Astrocyte (in vitro differentiated cells and primary cell): ENCODE measurements around the gene ARHGAP19. TPM values are rescaled to one million over a fixed set of nuclear protein-coding genes. Genes with fewer than 3 reads are reported as not detected.

Experiments
- DNase-seq: peaks from one replicate; pipeline ENCODE4 v3.0.0-alpha.2; 2010; ENCODE audit warnings: low read depth
- FAIRE-seq: peaks from 2 replicates; lab custom pipeline; 2011; peaks lifted over from hg19 to GRCh38; lab: Jason Lieb, UNC
- H2AFZ ChIP-seq: 2 replicates; pipeline ENCODE4 v1.6.0; 2012; ENCODE audit warnings: low read depth, low read length, inconsistent platforms
- H3K27ac ChIP-seq: 2 replicates; pipeline ENCODE4 v1.5.1; 2011; ENCODE audit warnings: low read depth, low read length, inconsistent platforms
- H3K27me3 ChIP-seq: 2 replicates; pipeline ENCODE4 v1.6.0; 2011; ENCODE audit warnings: low read length, inconsistent platforms; ENCODE audit not compliant: insufficient read depth
- H3K36me3 ChIP-seq: 2 replicates; pipeline ENCODE4 v1.5.1; 2011; ENCODE audit warnings: low read length, inconsistent platforms; ENCODE audit not compliant: insufficient read depth
- H3K4me1 ChIP-seq: 2 replicates; pipeline ENCODE4 v1.5.1; 2011; ENCODE audit warnings: low read length, inconsistent platforms; ENCODE audit not compliant: insufficient read depth
- H3K4me2 ChIP-seq: 2 replicates; pipeline ENCODE4 v1.6.0; 2012; ENCODE audit warnings: low read length, inconsistent platforms
- H3K4me3 ChIP-seq: 2 replicates; pipeline ENCODE4 v1.5.1; 2011; ENCODE audit warnings: low read depth, mild to moderate bottlenecking, low read length, inconsistent platforms; ENCODE audit not compliant: insufficient read depth
- H3K79me2 ChIP-seq: 2 replicates; pipeline ENCODE4 v1.6.0; 2012; ENCODE audit warnings: mild to moderate bottlenecking, low read length, inconsistent platforms; ENCODE audit not compliant: insufficient read depth
- H3K9ac ChIP-seq: 2 replicates; pipeline ENCODE4 v1.6.0; 2012; ENCODE audit warnings: mild to moderate bottlenecking, low read length, inconsistent platforms
- H3K9me3 ChIP-seq: 2 replicates; pipeline ENCODE4 v1.5.1; 2012; ENCODE audit warnings: low read depth, mild to moderate bottlenecking, low read length, inconsistent platforms; ENCODE audit not compliant: insufficient read depth
- H4K20me1 ChIP-seq: 2 replicates; pipeline ENCODE4 v1.6.0; 2012; ENCODE audit warnings: low read length, inconsistent platforms; ENCODE audit not compliant: insufficient read depth
- H3K27ac Mint-ChIP-seq: one replicate; pipeline ENCODE4 v1.8.0; 2021; ENCODE audit warnings: mild to moderate bottlenecking, mixed read lengths; ENCODE audit not compliant: unreplicated experiment
- H3K27me3 Mint-ChIP-seq: one replicate; pipeline ENCODE4 v1.8.0; 2021; ENCODE audit warnings: low read depth, mixed read lengths; ENCODE audit not compliant: unreplicated experiment
- H3K36me3 Mint-ChIP-seq: one replicate; pipeline ENCODE4 v1.8.0; 2021; ENCODE audit warnings: low read depth, mixed read lengths; ENCODE audit not compliant: unreplicated experiment
- H3K4me1 Mint-ChIP-seq: one replicate; pipeline ENCODE4 v1.8.0; 2021; ENCODE audit warnings: low read depth, mixed read lengths; ENCODE audit not compliant: unreplicated experiment
- H3K4me3 Mint-ChIP-seq: one replicate; pipeline ENCODE4 v1.8.0; 2021; ENCODE audit warnings: mild to moderate bottlenecking, moderate library complexity, mixed read lengths; ENCODE audit not compliant: unreplicated experiment
- H3K9me3 Mint-ChIP-seq: one replicate; pipeline ENCODE4 v1.8.0; 2021; ENCODE audit warnings: mild to moderate bottlenecking, mixed read lengths; ENCODE audit not compliant: unreplicated experiment
- CTCF ChIP-seq: IDR thresholded peaks from 2 replicates; pipeline ENCODE4 v1.5.1; 2011; ENCODE audit warnings: low read depth, mild to moderate bottlenecking, inconsistent platforms, low read length, moderate library complexity; ENCODE audit not compliant: insufficient read depth
- EZH2 ChIP-seq: IDR thresholded peaks from 2 replicates; pipeline ENCODE4 v1.6.1; 2012; ENCODE audit warnings: mild to moderate bottlenecking, low read length, inconsistent platforms; ENCODE audit not compliant: insufficient read depth
- total RNA-seq: library from RNA; stranded (reverse); gene quantifications from 2 replicates; pipeline ENCODE4 v1.2.1, GENCODE V29; 2021

ARHGAP19 gene
- total RNA-seq, 1 donor from 2014 or later = 9.0 TPM

DNA sequence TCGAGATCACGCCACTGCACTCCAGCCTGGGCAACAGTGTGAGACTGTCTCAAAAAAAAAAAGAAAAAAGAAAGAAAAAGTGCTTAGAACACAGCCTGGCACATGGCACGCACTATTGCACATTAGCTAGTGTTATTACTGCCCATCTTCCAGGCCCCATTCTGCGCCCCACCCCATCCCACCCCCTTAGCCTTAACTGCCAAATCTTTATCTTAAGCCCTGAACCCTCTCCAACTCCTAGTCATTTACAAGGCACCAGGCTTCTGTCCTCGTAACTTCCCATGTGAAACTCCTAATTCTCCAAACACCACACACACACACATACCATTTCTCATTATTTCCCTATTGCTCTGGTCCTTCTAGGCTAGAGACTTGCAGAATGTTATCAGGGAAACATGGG is 37.3 kb upstream of the ARHGAP19 start:
- no peaks in the 10 kb centered on the region for H3K27me3 Mint-ChIP-seq
- H3K4me1 ChIP-seq = peaks cover 11% of the 10 kb centered on the region
- no peaks in the 10 kb centered on the region for H3K36me3 ChIP-seq
- H3K4me2 ChIP-seq = no peak overlapping the region
- H3K9ac ChIP-seq = no peak overlapping the region
- DNase-seq (no peak), FAIRE-seq (no peak)
- no peak overlapping the region for H2AFZ ChIP-seq
- H3K9me3 ChIP-seq = no peaks in the 10 kb centered on the region
- peaks cover 2% of the 10 kb centered on the region for H3K9me3 Mint-ChIP-seq
- H3K4me1 Mint-ChIP-seq = peaks cover 20% of the 10 kb centered on the region
- peaks cover 2% of the 10 kb centered on the region for H3K27me3 ChIP-seq
- peaks cover 7% of the 10 kb centered on the region for H4K20me1 ChIP-seq
- H3K36me3 Mint-ChIP-seq = peaks cover 9% of the 10 kb centered on the region
- H3K4me3 Mint-ChIP-seq = no peak overlapping the region
- H3K79me2 ChIP-seq = peaks cover 7% of the 10 kb centered on the region
- no peak overlapping the region for H3K27ac Mint-ChIP-seq
- H3K4me3 ChIP-seq = no peak overlapping the region
- H3K27ac ChIP-seq = no peak overlapping the region
- no peak for TF ChIP-seq EZH2
- no peak for TF ChIP-seq CTCF

DNA sequence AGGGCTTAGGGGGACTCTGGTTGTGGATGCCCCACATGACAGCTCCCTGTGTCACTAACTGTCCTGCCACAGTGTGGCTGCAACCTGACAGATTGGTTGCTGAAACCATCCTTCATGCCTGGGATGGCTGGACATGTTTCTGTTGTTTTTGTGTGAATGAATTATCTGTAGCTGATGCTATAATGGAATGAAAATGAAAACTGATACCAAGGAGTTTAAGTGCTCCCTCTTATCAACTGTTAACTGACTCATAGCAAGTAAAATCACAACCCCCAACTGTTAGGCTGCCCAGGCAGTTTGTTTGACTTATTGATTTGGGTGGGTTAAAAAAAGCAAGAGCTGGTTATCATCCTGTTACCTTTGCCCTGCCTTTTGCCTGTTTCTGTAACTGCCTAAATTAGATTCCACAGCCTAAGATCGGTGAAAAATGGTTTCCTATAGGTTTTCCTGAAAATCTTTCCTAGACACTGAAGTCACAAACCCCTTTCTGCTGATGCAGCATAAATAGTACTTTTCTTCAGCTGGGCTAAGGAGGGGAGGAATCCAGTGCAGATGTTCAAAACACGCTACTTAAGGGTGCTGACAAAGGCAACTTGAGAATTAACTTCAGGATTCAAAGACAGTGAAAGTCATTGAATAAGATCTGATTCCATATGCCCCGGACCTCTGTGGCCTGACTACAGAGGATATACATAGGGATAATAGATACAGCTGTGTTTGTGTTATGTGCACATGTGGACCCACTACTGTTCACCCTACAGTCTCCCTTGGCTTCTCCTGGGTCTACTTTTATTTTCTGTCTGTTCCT is 36.4 kb upstream of the ARHGAP19 start:
- Histone ChIP-seq H3K27me3 (peaks cover 2% of the 10 kb centered on the region), H2AFZ (no peak overlapping the region), H4K20me1 (peaks cover 7% of the 10 kb centered on the region), H3K4me1 (peaks cover 11% of the 10 kb centered on the region), H3K27ac (no peak overlapping the region), H3K9me3 (no peaks in the 10 kb centered on the region), H3K79me2 (peaks cover 7% of the 10 kb centered on the region), H3K9ac (no peak overlapping the region), H3K4me3 (no peak overlapping the region), H3K4me2 (no peak overlapping the region), H3K36me3 (no peaks in the 10 kb centered on the region)
- FAIRE-seq (no peak), DNase-seq (no peak)
- Mint-ChIP-seq H3K27me3 (no peaks in the 10 kb centered on the region), H3K27ac (no peak overlapping the region), H3K9me3 (peaks cover 2% of the 10 kb centered on the region), H3K4me3 (no peak overlapping the region), H3K36me3 (peaks cover 9% of the 10 kb centered on the region), H3K4me1 (peaks cover 20% of the 10 kb centered on the region)
- TF ChIP-seq EZH2 (no peak), CTCF (no peak)
